ENCODE measurements around the gene HIRA. TPM values are rescaled to one million over a fixed set of nuclear protein-coding genes. Genes with fewer than 3 reads are reported as not detected.

The HIRA gene, protein sequence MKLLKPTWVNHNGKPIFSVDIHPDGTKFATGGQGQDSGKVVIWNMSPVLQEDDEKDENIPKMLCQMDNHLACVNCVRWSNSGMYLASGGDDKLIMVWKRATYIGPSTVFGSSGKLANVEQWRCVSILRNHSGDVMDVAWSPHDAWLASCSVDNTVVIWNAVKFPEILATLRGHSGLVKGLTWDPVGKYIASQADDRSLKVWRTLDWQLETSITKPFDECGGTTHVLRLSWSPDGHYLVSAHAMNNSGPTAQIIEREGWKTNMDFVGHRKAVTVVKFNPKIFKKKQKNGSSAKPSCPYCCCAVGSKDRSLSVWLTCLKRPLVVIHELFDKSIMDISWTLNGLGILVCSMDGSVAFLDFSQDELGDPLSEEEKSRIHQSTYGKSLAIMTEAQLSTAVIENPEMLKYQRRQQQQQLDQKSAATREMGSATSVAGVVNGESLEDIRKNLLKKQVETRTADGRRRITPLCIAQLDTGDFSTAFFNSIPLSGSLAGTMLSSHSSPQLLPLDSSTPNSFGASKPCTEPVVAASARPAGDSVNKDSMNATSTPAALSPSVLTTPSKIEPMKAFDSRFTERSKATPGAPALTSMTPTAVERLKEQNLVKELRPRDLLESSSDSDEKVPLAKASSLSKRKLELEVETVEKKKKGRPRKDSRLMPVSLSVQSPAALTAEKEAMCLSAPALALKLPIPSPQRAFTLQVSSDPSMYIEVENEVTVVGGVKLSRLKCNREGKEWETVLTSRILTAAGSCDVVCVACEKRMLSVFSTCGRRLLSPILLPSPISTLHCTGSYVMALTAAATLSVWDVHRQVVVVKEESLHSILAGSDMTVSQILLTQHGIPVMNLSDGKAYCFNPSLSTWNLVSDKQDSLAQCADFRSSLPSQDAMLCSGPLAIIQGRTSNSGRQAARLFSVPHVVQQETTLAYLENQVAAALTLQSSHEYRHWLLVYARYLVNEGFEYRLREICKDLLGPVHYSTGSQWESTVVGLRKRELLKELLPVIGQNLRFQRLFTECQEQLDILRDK
- 19.5 and 21.3 TPM in 2 replicates for total RNA-seq

DNA sequence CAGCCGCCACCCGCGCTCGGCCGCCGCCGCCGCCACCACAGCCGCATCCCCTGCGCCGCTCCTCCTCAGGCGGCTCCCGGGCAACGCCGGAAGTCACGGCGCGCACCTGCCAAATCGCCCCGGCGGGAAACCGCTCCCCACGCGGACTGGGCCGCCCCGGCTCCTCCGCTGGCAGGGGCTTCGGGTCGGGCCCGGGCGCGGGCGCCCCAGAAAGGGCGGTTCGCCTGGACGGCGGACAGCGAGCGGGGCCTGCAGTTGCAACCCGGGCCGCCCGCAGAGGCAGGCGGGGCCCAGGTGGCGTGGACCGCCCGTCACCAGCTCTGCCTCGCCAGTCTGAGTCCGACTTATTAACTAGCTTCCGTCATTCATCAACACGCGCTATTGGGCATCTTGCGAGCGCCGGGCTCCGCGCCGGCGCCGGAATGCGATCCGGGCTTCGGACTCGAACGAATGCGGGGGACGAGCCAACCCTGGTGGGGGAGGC, at the start of gene HIRA:
TSS of gene HIRA (minus strand) at position 85 of the 484 bp plus-strand sequence. CDS start 257 bp downstream, outside the sequence.

DNA sequence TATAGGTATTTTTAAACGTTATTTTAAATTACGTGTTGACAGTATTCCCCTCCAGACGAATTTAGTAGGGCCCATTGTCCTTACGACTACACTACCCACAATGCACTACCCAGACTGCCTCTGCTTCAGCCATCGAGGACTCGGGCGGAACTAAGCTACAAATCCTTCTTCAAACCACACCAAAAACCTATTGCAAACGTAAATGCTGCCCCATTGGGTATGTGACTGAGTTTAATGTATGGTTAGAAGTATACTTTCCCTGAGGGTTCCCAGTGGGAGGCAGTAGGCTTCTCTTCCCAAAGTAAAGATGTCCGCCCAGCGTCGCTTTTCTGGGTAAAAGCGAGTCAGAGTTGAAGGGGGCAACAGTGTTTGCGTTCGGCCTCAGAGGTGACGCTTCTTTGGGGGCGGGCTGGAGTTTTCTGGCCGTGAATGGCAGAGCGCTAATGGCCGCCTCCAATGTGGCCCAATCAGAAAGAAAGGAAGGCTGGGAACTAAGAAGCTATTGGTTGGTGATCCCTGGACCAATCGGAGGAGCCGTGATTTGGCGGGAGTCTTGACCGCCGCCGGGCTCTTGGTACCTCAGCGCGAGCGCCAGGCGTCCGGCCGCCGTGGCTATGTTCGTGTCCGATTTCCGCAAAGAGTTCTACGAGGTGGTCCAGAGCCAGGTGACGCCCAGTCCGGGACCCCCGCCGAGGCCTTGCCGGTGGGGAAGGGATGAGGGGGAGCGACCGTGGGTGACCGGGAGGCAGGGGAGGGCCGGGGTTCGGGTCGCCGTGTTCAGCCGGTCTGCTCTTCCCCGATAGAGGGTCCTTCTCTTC, 48.0 kb upstream of the HIRA start, which contains the start of gene CDC45:
TSS of gene CDC45 (plus strand) at position 566 of the 818 bp plus-strand sequence. CDS start at position 615, 49 bp downstream.

DNA sequence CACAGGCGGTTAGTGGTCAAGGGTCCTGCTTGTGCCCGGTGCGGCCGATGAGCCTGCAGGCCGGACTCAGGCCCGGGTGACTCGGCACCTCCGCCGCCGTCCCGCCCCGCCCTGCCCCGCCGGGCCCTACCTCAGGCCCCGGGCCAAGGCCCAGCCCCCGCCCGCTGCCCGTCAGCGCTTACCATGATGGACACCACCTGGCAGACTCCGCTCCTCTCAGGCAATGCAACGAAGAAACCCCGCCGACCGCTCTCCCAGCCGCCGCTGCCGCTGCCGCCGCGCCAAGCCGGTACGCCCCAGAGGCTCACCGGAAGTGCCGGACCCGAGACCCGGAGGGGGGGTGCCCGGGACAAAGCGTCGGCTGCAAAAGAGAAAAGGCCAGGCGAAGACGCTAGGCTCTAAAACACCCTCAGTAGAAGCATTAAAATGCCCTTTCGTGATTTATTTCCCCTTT, 47.4 kb upstream of the HIRA start, which contains the start of gene UFD1:
TSS of gene UFD1 (minus strand) at position 293 of the 454 bp plus-strand sequence. CDS start at position 185, 108 bp downstream.

DNA sequence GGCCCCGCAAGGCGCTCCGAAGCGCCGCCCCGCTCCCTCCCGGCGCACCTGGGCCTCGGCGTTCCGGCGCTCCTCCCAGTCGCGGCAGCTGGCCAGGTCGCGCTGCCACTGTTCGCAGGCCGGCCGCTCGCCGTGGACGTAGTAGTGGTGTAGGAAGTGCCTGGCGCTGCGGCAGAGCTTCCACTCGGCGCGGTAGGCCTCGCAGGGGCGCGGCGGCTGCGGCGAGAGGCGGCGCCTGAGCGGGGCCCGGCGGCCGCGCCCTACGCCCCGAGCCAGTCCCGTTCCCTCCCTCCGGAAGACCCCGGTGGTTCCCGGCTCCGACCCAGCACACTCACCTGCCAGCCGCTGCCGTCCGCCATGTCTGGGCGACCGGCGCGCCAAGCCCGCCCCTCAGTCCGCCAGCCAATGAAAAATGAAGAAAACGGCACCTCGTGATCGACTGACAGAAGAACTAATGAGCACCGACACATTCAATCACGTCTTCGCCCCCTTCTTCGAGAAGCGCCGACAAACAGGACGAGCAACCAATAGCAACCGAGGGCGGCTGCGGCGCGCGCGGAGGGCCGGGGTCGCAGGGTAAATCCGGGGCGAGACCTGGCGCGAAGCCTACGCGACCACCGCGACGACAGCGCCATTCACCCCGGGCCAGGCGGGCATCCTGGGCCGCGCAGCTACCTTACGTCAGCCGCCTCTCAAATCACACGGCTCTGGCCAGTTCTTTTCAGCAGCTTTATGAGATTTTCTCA, 16.0 kb upstream of the HIRA start, which contains the start of gene C22orf39:
TSS of gene C22orf39 (minus strand) at position 382 of the 746 bp plus-strand sequence. CDS start at position 359, 23 bp downstream.

DNA sequence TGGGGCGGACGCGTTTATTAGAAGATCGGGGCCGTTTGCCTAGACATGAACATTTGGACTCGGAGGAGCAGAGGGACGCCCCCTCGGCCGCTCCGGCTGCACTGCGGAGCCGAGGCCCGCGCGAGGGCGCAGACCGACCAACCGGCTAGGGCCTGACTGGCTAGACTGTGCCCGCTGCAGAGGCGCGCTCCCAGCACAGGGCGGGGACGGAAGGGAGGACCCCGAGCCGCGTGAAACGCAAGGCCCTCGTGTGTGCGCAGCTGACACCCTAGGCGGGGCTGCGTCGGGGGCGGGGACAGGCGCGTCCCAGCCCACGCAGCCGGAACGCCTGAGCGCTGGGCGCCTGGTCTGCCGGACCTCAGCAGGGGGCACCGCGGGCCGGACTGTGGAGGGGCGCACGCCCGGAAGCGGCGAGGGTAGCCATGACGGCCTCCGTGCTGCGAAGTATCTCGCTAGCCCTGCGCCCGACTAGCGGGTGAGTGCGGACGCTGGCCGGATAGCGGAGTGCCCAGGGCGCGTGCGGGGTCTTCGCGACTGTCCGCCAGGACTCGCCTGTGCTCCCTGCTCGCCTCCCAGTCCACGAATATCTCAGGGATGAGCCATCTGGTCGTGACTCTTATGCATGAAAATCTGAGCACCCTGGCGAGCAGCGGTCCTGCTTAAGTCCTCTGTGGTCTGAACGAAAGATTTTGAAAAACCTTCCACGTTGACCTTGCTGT, 759 bp upstream of the HIRA start, which contains the start of gene MRPL40:
TSS of gene MRPL40 (plus strand) at position 413 of the 719 bp plus-strand sequence. CDS start at position 423, 10 bp downstream.

DNA sequence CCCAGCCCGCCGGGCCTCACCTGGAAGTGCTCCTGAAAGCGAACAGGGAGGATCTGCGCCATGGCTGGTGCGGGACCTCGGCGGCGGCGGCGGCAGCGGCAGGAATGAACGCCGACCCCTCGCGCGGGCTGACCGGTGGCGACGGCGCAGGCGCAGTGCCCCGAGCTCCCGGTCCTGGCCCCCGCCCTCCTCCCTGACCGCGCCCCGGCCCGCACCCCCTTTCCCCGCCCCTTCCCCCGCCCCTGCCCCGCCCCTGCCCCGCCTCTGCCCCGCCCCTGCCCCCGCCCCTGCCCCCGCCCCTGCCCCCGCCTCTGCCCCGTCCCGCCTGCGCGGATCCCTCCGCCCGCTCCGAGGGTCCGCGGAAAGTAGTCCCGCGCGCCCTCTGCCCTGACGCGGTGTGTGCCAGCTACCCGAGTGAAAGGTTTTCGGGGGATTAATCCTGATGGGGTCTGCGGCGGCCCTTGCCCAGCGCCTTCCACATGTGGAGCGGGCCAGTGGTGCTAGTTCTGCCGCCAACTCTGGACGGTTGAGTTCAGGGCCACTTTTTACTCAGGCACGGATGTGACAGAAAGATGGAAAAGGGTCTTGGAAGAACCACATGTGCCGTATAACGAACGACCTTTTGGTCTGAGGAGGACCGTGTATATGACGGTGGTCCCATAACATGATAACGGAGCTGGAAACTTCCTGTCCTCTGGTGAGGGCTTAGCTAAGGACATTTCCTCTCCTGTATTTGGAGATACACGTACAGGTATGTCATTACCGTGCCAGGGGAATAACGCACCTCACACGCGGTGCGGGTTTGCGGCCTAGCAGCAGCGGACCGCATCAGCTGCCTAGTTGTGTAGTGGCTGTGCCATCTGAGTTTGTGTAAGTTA, 139.7 kb downstream of the HIRA start, which contains the start of gene CLTCL1:
TSS of gene CLTCL1 (minus strand) at position 140 of the 878 bp plus-strand sequence. CDS start at position 62, 78 bp downstream.

Other genes starting within 250 kb of the HIRA start
- 7.0 and 7.8 TPM in 2 replicates for gene CLTCL1, start 140.0 kb downstream of the HIRA start, total RNA-seq
- gene MRPL40, start 812 bp upstream of the HIRA start, total RNA-seq = 49.2 and 54.9 TPM in 2 replicates
- gene C22orf39, start 16.0 kb upstream of the HIRA start, total RNA-seq = 19.9 and 23.1 TPM in 2 replicates
- 51.5 and 57.0 TPM in 2 replicates for gene UFD1, start 47.5 kb upstream of the HIRA start, total RNA-seq
- 1.7 and 3.1 TPM in 2 replicates for gene CDC45, start 48.2 kb upstream of the HIRA start, total RNA-seq
- 0.28 and 2.5 TPM in 2 replicates for gene CLDN5, start 92.7 kb upstream of the HIRA start, total RNA-seq